SKM-1 treated with dmso at 0.1 percent for 144 hours (cell line): ENCODE measurements around the gene BAIAP2L2.
"Not testable (repeated sequence)": the region's sequence is repeated elsewhere in the genome, so short reads cannot be mapped to it uniquely, and the experiment has no call there.

Experiments
- DNase-seq: peaks from one replicate; lab custom pipeline; 2025; ENCODE audit not compliant: unreplicated experiment; lab: John Stamatoyannopoulos, UW

Gene BAIAP2L2

GRCh38 chr22:38040953-38041759, 69.3 kb downstream of the BAIAP2L2 start:
- DNase-seq, result no peak

- DNase-seq, result no peak
Measured at GRCh38 chr22:38038890-38039812, 71.3 kb downstream of the BAIAP2L2 start.

GRCh38 chr22:38038426-38038825, 72.1 kb downstream of the BAIAP2L2 start:
- DNase-seq, result no peak

GRCh38 chr22:38037367-38038150, 72.9 kb downstream of the BAIAP2L2 start:
- DNase-seq, result not testable (repeated sequence)

- DNase-seq, result no peak
Measured at GRCh38 chr22:38036392-38037062, 74.0 kb downstream of the BAIAP2L2 start.

- no peak for DNase-seq
Measured at GRCh38 chr22:38035530-38035885, 75.0 kb downstream of the BAIAP2L2 start.
